Measurements from ENCODE around the gene FOXN1. TPM values are rescaled to one million over a fixed set of nuclear protein-coding genes. Genes with fewer than 3 reads are reported as not detected.

The FOXN1 gene
- total RNA-seq, 4 donors from 2014 or later: not detected

DNA sequence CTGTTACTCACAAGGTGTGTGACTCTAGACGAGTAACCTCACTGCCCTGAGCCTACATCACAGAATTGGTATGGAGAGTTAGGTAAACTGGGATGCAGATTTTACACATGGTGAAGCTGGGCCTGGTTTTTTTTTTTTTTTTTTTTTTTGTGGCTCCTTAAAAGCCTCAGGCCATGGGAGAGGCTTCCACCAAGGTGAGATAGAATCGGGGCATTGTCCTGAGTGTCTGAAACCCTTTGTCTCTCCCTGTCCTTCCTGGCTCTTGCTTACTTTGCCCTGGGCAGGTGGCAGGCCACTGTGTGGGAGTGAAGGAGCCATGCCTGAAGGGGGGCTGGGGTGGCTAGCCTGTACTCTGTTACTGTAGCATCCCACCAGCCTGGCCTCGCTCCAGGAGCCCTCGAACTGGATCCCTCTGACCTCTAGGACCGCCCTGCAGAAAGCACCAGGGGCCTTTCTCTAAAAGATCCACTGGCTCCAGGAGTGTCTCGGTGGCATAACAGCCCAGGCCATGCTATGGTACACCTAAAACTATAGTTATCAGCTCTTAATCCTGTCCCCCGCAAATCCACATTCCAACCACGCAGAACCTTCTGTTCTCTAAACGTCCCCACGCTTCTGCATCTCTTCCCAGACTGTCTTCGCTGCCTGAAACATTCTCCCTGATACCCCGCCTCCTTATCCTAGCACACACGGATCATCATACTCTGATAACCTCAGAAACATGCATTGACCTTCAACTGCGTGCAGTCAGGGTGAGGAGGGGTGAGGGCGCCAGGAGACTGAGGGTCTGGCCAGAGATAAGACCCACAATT is 34.4 kb upstream of the FOXN1 start:
- peak overlapping the region in 2 of 4 donors; percentile 70 to 94 for H3K27ac ChIP-seq
- H3K4me1 ChIP-seq: peaks cover 0 to 26% (median 1%) of the 10 kb centered on the region in 4 donors
- no peak overlapping the region for H3K4me3 ChIP-seq
- peak in 1 of 3 donors; percentile 5 for DNase-seq
- H3K27me3 ChIP-seq: no peaks in the 10 kb centered on the region
- TF ChIP-seq, protein P1, sequence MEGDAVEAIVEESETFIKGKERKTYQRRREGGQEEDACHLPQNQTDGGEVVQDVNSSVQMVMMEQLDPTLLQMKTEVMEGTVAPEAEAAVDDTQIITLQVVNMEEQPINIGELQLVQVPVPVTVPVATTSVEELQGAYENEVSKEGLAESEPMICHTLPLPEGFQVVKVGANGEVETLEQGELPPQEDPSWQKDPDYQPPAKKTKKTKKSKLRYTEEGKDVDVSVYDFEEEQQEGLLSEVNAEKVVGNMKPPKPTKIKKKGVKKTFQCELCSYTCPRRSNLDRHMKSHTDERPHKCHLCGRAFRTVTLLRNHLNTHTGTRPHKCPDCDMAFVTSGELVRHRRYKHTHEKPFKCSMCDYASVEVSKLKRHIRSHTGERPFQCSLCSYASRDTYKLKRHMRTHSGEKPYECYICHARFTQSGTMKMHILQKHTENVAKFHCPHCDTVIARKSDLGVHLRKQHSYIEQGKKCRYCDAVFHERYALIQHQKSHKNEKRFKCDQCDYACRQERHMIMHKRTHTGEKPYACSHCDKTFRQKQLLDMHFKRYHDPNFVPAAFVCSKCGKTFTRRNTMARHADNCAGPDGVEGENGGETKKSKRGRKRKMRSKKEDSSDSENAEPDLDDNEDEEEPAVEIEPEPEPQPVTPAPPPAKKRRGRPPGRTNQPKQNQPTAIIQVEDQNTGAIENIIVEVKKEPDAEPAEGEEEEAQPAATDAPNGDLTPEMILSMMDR (IDR thresholded peaks at IDR 0.05): no peak
- no peak for TF ChIP-seq POLR2A (IDR thresholded peaks at IDR 0.05)
- no peaks in the 10 kb centered on the region for H3K36me3 ChIP-seq
- H3K9me3 ChIP-seq: no peaks in the 10 kb centered on the region

GRCh38 chr17:28472871-28473497 is 33.2 kb upstream of the FOXN1 start:
- peak overlapping the region in 2 of 4 donors; percentile 59 to 66 for H3K4me3 ChIP-seq
- H3K36me3 ChIP-seq: no peaks in the 10 kb centered on the region
- no peaks in the 10 kb centered on the region for H3K27me3 ChIP-seq
- no peak for TF ChIP-seq POLR2A (IDR thresholded peaks at IDR 0.05)
- TF ChIP-seq, protein P1 (IDR thresholded peaks at IDR 0.05): no peak
- H3K9me3 ChIP-seq: no peaks in the 10 kb centered on the region
- peaks cover 0 to 23% (median 1%) of the 10 kb centered on the region in 4 donors for H3K4me1 ChIP-seq
- H3K27ac ChIP-seq: peak overlapping the region in 3 of 4 donors; percentile 62 to 94 (median 76)
- DNase-seq: peak in 2 of 3 donors; percentile 55 to 65

- Histone ChIP-seq H3K4me3 (peak within 1 kb of the TSS in 3 of 4 donors; percentile 19 to 66 (median 59)), H3K9me3 (no peaks in the 10 kb centered on the region), H3K36me3 (no peaks in the 10 kb centered on the region), H3K27ac (peak within 1 kb of the TSS in 3 of 4 donors; percentile 63 to 94 (median 76)), H3K27me3 (no peaks in the 10 kb centered on the region), H3K4me1 (peaks cover 0 to 23% (median 1%) of the 10 kb centered on the region in 4 donors)
- peak in 2 of 3 donors; percentile 74 to 80 for DNase-seq
- peak; percentile 97 to 99 for TF ChIP-seq POLR2A (IDR thresholded peaks at IDR 0.05)
- TF ChIP-seq, protein P1 (IDR thresholded peaks at IDR 0.05): peak in 4 of 6 experiments; percentile 8 to 66 (median 59)
Measured at GRCh38 chr17:28473542-28473941, 32.6 kb upstream of the FOXN1 start, which contains the start of gene SLC13A2. TSS of gene SLC13A2 (plus strand) at chr17:28473644. CDS start at chr17:28473713, 69 bp downstream.

DNA sequence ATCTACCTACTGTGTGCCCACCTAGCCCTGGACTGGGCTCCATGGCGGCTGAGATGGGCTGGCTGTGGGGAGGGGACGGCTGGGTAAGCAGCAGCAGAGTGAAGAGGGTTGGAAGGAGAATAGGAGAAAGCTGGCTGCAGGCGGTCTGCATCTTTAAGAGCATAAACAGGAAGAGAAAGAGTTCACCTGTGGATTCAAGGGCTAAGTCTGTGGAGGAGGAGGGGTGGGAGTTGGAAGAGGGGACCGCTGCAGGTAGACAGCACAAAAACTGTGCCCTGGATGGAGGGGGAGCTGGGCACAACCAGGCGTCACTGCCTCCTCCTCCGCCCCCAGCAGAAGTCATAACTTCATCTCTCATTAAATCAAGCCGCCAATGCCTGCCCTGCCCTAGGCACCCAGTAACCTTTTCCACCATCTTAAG is 32.0 kb upstream of the FOXN1 start:
- peak overlapping the region in 3 of 4 donors; percentile 63 to 94 (median 76) for H3K27ac ChIP-seq
- peak in 2 of 3 donors; percentile 45 to 55 for DNase-seq
- H3K4me3 ChIP-seq: peak overlapping the region in 3 of 4 donors; percentile 19 to 66 (median 59)
- H3K4me1 ChIP-seq: peaks cover 0 to 23% (median 1%) of the 10 kb centered on the region in 4 donors
- H3K36me3 ChIP-seq: no peaks in the 10 kb centered on the region
- no peaks in the 10 kb centered on the region for H3K27me3 ChIP-seq
- H3K9me3 ChIP-seq: no peaks in the 10 kb centered on the region
- TF ChIP-seq, protein P1 (IDR thresholded peaks at IDR 0.05): no peak
- no peak for TF ChIP-seq POLR2A (IDR thresholded peaks at IDR 0.05)

GRCh38 chr17:28475151-28475900 is 30.8 kb upstream of the FOXN1 start:
- peak in 2 of 3 donors; percentile 65 to 67 for DNase-seq
- TF ChIP-seq POLR2A (IDR thresholded peaks at IDR 0.05): peak; percentile 50 to 72
- TF ChIP-seq, protein P1 (IDR thresholded peaks at IDR 0.05): no peak
- Histone ChIP-seq H3K4me3 (peak overlapping the region in 3 of 4 donors; percentile 19 to 66 (median 59)), H3K27ac (peak overlapping the region in 3 of 4 donors; percentile 63 to 94 (median 76)), H3K27me3 (no peaks in the 10 kb centered on the region), H3K36me3 (no peaks in the 10 kb centered on the region), H3K9me3 (no peaks in the 10 kb centered on the region), H3K4me1 (peaks cover 0 to 21% (median 1%) of the 10 kb centered on the region in 4 donors)
